Activated T-cell treated with anti-CD3 and anti-CD28 coated beads, Interleukin-2, amount 50 U/mL, for 24 hours (primary cell): ENCODE data around the gene BRAP.
"Not testable (repeated sequence)": the region's sequence is repeated elsewhere in the genome, so short reads cannot be mapped to it uniquely, and the experiment has no call there.

Experiments used
- DNase-seq: peaks from one replicate; pipeline ENCODE4 v3.0.0-alpha.2; 2020
- H3K27ac Mint-ChIP-seq: 2 replicates; pipeline ENCODE4 v1.8.0; 2020; ENCODE audit warnings: mild to moderate bottlenecking, mixed read lengths
- H3K27me3 Mint-ChIP-seq: 2 replicates; pipeline ENCODE4 v1.8.0; 2020; ENCODE audit warnings: mixed read lengths
- H3K36me3 Mint-ChIP-seq: 2 replicates; pipeline ENCODE4 v1.8.0; 2020; ENCODE audit warnings: low read depth, mixed read lengths
- H3K4me1 Mint-ChIP-seq: 2 replicates; pipeline ENCODE4 v1.8.0; 2020; ENCODE audit warnings: low read depth, mixed read lengths
- H3K4me3 Mint-ChIP-seq: 2 replicates; pipeline ENCODE4 v1.8.0; 2020; ENCODE audit warnings: mild to moderate bottlenecking, moderate library complexity, mixed read lengths
- H3K9me3 Mint-ChIP-seq: 2 replicates; pipeline ENCODE4 v1.8.0; 2020; ENCODE audit warnings: mixed read lengths

Gene BRAP

DNA sequence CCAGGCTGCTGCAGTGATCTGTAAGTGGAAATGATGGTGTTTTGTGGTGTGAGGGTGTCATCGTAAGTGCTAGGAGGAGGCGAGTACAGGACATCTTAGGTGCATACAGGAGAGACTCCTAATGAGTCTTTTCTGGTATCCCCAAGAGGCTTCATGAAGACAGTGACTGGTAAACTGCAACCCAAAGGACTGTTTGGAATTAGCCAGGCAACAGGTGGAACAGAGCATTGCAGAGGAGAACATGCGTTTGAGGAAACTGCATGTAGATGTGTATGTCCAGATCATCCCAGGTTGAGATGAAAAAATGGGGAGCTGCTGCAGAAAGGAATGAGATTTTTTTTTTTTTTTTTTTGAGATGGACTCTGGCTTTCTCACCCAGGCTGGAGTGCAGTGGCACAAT lies 5.5 kb upstream of the BRAP start:
- H3K4me3 Mint-ChIP-seq: no peak overlapping the region
- H3K36me3 Mint-ChIP-seq: peaks cover 60% of the 10 kb centered on the region
- no peaks in the 10 kb centered on the region for H3K27me3 Mint-ChIP-seq
- peaks cover 14% of the 10 kb centered on the region for H3K4me1 Mint-ChIP-seq
- no peak overlapping the region for H3K27ac Mint-ChIP-seq
- DNase-seq: no peak
- H3K9me3 Mint-ChIP-seq: no peaks in the 10 kb centered on the region

DNA sequence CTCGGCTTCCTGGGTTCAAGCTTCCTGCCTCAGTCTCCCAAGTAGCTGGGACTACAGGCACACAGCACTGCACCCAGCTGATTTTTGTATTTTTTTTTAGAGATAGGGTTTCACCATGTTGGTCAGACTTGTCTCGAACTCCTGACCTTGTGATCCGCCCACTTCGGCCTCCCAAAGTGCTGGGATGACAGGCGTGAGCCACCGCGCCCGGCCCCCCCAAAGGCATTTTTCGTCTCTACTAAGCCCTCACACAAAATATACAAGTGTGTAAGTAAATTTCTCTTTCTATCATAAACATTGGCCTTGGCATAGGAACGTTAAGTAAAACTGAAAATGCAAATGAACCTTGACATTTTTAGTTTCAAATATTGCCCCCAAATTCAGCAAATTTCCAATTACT lies 2.2 kb upstream of the BRAP start:
- no peak overlapping the region for H3K27ac Mint-ChIP-seq

DNA sequence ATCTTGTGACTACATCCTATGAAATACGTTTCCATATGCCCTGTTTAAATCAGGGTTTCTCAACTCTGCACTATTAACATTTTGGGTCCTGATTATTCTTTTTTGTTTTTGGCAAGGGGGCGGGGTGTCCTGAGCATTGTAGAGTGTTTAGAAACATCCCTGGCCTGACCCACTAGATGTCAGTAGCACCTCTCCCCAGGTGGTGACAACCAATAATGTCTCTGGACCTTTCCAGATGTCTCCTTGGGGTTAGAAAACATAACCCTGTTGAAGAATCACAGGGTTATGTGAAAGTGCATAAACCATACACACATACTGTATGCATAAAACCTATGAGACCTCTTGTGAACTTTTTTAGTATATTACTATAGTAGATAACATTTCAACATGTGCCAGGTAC lies 1.5 kb upstream of the BRAP start:
- peak overlapping the region; percentile 92 for H3K4me3 Mint-ChIP-seq
- DNase-seq: no peak
- H3K4me1 Mint-ChIP-seq: peaks cover 37% of the 10 kb centered on the region
- H3K36me3 Mint-ChIP-seq: peaks cover 45% of the 10 kb centered on the region
- no peaks in the 10 kb centered on the region for H3K9me3 Mint-ChIP-seq
- no peaks in the 10 kb centered on the region for H3K27me3 Mint-ChIP-seq
- peak overlapping the region; percentile 96 for H3K27ac Mint-ChIP-seq

More for the DNA sequence above, 2.2 kb upstream of the BRAP start:
- no peak overlapping the region for H3K4me3 Mint-ChIP-seq
- H3K9me3 Mint-ChIP-seq: no peaks in the 10 kb centered on the region
- peaks cover 35% of the 10 kb centered on the region for H3K4me1 Mint-ChIP-seq
- peaks cover 45% of the 10 kb centered on the region for H3K36me3 Mint-ChIP-seq
- H3K27me3 Mint-ChIP-seq: no peaks in the 10 kb centered on the region
- no peak for DNase-seq

DNA sequence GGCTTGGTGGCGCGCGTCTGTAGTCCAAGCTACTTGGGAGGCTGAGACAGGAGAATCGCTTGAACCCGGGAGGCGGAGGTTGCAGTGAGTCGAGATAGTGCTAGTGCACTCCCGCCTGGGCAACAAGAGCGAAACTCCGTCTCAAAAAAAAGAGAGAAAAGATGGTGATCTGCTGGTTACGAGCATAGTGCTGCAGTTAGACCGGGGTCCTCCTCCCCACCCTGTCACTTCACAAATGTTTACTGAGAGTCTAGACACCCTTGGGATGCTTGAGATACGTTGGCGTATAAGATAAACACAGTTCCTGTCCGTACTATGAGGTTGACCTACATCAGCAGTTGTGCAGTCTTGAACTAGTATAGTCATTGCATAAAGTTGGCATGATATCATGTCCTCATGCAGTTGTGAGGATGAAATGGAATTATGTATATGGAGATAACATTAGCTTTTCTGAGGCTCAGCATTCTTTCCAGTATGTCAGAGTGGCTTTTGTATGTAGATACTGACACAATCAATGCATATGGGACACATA lies 884 bp upstream of the BRAP start:
- H3K27ac Mint-ChIP-seq: peak overlapping the region; percentile 96
- no peaks in the 10 kb centered on the region for H3K9me3 Mint-ChIP-seq
- H3K4me1 Mint-ChIP-seq: peaks cover 37% of the 10 kb centered on the region
- H3K36me3 Mint-ChIP-seq: peaks cover 48% of the 10 kb centered on the region
- no peaks in the 10 kb centered on the region for H3K27me3 Mint-ChIP-seq
- no peak for DNase-seq
- peak overlapping the region; percentile 92 for H3K4me3 Mint-ChIP-seq

DNA sequence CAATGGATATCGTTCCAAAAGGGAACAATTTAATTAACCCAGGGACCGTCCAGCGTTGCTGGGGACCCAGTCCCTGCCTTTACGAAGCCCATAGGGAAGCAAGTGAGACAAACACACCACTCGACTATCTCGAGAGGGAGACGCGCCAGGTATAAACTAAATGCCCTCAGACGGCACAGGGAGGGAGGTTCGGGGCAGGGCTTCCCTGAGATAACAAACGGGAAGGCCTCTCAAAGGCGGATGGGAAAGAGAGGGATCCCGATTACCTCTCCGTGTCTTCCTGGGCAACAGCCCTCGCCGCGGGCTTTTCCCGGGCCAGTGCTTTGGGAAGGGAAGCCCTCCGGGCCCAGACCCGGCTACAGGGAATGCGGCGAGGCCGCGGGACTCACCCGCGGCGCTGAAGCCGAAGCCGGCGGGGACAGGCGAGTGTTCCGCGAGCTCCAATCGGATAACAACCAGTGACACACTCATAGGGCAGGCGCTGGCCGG lies 390 bp downstream of the BRAP start:
- Mint-ChIP-seq H3K4me1 (peaks cover 37% of the 10 kb centered on the region), H3K36me3 (peaks cover 51% of the 10 kb centered on the region), H3K9me3 (no peaks in the 10 kb centered on the region), H3K27me3 (no peaks in the 10 kb centered on the region), H3K27ac (peak overlapping the region; percentile 96), H3K4me3 (peak overlapping the region; percentile 92)
- no peak for DNase-seq

DNA sequence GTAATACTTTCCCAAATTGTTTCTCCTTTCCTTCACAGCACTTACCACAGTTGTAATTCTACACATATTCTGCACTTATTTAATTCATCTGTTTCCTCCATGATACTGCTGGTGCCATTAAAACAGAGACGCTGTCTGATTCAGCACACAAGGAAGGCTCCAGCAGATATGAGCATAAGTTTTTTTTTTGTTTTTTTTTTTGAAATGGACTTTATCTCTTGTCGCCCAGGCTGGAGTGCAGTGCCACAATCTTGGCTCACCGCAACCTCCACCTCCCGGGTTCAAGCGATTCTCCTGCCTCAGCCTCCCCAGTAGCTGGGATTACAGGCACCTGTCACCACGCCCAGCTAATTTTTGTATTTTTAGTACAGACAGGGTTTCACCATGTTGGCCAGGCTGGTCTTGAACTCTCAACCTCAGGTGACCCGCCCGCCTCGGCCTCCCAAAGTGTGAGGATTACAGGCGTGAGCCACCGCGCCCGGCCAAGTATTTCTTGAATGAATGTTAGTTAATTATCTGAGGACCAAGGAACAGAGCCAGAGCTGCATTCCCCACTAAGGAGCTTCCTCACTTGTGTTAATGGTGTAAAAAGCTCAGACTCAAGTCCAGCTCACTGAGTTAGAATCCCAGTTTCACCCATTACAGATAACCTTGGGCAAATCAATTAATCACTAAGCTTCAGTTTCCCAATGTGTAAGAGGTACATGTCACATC lies 1.1 kb downstream of the BRAP start:
- H3K9me3 Mint-ChIP-seq, DNase-seq, H3K27me3 Mint-ChIP-seq: not testable (repeated sequence)
- Mint-ChIP-seq H3K4me3 (peak overlapping the region; percentile 92), H3K4me1 (peaks cover 37% of the 10 kb centered on the region), H3K27ac (peak overlapping the region; percentile 96), H3K36me3 (peaks cover 56% of the 10 kb centered on the region)

DNA sequence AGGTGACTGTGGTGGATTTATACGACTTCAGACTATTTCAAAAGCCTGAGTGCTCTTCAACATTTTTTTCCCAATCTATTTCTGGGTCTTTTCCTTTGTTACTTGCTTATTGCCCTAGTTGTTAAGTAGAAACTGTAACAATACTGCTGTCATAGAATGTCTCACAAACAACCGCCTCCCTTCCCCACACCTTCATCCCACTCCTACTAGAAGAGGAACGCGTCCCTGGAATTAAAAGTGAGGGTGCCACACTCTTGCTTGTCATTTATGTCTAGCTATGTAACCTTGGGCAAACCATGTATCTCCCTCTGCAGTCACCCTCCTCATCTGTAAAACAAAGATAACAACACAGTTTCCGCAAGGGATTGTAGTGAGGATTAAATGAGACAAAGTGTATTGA lies 8.6 kb downstream of the BRAP start:
- Mint-ChIP-seq H3K36me3 (peaks cover 87% of the 10 kb centered on the region), H3K27ac (no peak overlapping the region), H3K9me3 (no peaks in the 10 kb centered on the region), H3K4me3 (no peak overlapping the region), H3K27me3 (no peaks in the 10 kb centered on the region), H3K4me1 (no peaks in the 10 kb centered on the region)
- no peak for DNase-seq

DNA sequence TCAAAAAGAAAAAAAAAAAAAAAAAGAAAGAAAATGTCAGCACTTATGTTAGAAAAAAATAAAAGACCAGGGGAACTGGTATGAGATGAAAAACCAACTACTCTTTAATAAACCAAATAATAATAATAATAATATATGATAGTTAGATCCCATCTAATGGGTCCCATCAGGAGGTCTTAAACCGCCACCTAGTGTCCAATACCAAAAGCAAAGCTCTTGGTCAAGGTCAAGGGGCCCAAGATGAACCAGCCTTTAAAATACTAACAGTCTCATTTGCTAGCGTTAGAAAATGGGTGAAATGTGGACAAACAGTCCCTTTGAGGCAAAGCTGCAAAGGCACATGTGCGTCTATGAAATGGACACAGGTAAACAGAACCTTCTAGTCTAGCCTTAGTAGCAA lies 12.3 kb downstream of the BRAP start:
- H3K27ac Mint-ChIP-seq: no peak overlapping the region
- H3K4me1 Mint-ChIP-seq: no peaks in the 10 kb centered on the region
- DNase-seq: no peak
- H3K27me3 Mint-ChIP-seq: no peaks in the 10 kb centered on the region
- no peaks in the 10 kb centered on the region for H3K9me3 Mint-ChIP-seq
- peaks cover 83% of the 10 kb centered on the region for H3K36me3 Mint-ChIP-seq
- H3K4me3 Mint-ChIP-seq: no peak overlapping the region

DNA sequence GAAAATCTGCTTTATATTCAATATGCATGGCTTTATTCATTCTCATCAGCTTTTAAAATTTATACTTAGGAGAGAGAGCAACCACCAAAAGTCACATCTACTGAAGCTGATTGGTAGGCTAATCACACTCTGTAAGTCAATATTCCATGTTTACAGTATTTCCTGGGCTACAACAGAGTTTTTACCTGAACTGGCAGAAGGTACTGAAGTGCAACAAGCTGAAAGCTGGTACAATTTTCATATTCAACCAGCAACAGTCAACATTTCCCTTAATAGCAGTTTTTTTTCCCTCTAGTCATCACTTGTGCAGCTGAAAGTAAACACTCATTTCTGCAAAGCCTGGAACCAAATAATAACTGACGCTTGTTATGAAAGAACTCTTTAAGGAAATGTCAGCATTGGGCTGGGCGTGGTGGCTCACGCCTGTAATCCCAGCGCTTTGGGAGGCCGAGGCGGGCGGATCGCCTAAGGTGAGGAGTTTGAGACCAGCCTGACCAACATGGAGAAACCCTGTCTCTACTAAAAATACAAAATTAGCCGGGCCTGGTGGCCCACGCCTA lies 12.9 kb downstream of the BRAP start:
- DNase-seq: no peak
- Mint-ChIP-seq H3K27ac (no peak overlapping the region), H3K9me3 (no peaks in the 10 kb centered on the region), H3K27me3 (no peaks in the 10 kb centered on the region), H3K36me3 (peaks cover 82% of the 10 kb centered on the region), H3K4me3 (no peak overlapping the region), H3K4me1 (no peaks in the 10 kb centered on the region)

DNA sequence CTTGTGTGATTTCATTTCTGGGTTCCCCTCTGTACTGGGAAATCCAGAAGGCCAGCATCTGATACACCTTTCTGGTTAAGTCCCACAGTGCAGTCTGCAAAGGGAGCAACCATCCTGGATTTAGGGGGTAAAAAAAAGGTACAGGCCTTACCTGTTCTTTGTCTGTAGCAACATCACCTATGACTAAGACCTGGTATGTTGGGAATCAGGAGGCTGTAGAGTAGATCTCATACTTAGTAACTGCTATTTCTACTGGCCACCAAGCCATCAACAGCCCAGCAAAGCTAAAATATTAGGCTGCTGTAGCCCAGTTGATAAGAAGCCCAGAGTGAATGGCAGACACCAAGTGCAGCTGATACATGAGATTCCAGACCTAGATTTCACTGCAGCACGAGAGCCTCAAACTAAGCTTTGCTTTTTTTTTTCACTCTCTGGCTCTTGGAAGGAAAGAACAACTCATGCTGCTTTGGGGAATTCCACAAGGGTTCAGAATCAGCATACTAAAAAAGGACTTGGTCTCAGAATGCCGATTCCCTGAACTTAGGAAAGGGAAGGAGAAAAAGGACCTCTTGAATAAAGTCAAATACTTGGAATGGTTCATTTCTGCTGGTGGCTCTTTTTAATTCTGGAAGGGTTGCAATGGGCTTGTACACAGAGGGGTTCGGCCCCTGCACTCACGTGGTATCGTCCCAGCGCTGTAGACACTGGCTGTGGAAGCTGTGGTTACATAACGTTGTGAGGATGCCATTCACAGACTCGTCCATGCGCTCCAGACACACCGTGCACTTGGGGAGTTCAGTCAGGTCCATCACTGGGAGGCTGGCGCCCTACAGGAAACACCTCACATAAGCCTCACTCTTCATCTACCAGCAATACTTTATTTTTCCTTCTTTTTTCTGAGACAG lies 20.5 kb downstream of the BRAP start:
- Mint-ChIP-seq H3K4me3 (no peak overlapping the region), H3K9me3 (no peaks in the 10 kb centered on the region), H3K4me1 (peaks cover 6% of the 10 kb centered on the region), H3K36me3 (peaks cover 86% of the 10 kb centered on the region), H3K27ac (peak overlapping the region; percentile 41), H3K27me3 (no peaks in the 10 kb centered on the region)
- no peak for DNase-seq

DNA sequence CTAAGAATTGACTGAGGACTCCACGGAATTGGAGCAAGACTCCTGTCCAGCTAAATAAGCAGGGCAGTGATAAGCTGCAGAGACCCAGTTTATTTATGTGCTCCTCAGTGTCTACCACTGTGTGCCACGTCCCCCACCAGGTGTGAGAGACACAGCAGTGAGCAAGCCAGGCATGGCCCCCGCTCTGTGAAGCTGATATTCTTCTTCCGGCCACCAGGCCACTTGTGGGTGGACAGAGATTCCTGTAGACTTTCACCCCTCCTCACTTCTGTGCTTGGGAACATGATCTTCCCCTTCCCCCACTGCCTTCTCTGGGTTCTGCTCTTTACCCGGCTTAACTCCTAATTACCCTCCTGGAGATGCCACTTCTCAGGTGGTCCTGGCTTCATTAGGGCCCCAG lies 21.3 kb downstream of the BRAP start:
- H3K9me3 Mint-ChIP-seq: no peaks in the 10 kb centered on the region

DNA sequence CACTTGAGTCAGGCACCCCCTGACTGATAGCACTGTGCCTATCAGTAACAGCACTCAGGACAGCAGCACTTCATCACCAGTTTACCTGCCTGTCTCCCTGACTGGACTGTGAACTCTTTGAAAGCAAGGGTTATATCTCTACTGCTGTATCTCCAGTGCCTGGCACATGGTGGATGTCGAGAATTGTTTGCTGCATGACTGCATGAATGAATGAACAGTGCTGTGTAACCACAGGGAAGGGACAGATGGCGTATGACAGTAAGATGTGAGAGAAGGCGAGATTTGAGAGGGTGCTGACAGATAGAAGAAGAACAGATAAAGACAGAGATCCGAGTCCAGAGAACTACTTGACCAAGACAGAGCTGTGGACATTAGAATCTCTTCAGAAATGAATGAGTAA lies 29.7 kb downstream of the BRAP start:
- Mint-ChIP-seq H3K36me3 (peaks cover 78% of the 10 kb centered on the region), H3K9me3 (no peaks in the 10 kb centered on the region), H3K4me3 (no peak overlapping the region), H3K4me1 (no peaks in the 10 kb centered on the region), H3K27me3 (no peaks in the 10 kb centered on the region), H3K27ac (no peak overlapping the region)
- DNase-seq: no peak

More for the DNA sequence above, 21.3 kb downstream of the BRAP start:
- H3K4me3 Mint-ChIP-seq: no peak overlapping the region
- H3K4me1 Mint-ChIP-seq: peaks cover 6% of the 10 kb centered on the region
- H3K27ac Mint-ChIP-seq: no peak overlapping the region
- DNase-seq: no peak
- no peaks in the 10 kb centered on the region for H3K27me3 Mint-ChIP-seq
- peaks cover 86% of the 10 kb centered on the region for H3K36me3 Mint-ChIP-seq

DNA sequence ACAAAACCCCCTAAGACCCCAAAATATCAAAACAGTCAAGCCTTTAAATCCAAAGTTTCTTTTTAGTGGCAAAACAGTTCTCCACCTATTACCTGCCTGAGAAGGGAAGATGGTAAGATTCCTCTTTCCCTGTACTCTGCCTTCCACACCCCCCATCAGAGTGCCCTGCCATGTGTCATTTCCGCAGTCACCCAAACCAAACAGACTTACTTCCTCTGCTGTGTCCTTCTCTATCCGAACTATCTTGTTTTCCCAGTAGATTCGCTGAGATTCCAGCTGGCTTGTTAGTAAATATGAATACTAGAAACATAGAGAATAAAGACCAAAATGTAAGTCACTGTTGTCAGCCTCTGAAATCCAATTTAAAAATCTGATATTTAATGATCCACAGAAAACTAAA lies 30.4 kb downstream of the BRAP start:
- Mint-ChIP-seq H3K36me3 (peaks cover 80% of the 10 kb centered on the region), H3K9me3 (no peaks in the 10 kb centered on the region), H3K27ac (no peak overlapping the region), H3K4me3 (no peak overlapping the region), H3K27me3 (no peaks in the 10 kb centered on the region), H3K4me1 (no peaks in the 10 kb centered on the region)
- no peak for DNase-seq

DNA sequence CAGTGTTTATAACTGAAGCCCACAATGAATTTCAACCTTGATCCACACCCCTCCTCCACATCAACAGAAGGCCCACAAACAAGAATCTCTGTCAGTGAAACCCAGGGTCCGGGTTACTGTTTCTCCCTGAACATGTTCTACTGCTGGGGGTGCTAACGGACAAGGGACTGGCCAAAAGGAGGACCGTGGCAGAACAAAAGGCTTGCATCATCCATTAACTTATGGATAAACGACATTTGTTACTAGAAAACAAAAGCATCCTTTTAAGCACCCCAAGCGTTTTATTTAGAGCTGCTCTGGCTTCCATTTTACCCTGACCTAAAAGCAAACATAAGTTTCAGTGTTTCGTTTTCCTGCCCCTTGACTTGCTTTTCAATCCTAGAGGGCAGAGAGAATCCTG lies 32.2 kb downstream of the BRAP start:
- Mint-ChIP-seq H3K9me3 (no peaks in the 10 kb centered on the region), H3K36me3 (peaks cover 78% of the 10 kb centered on the region), H3K4me3 (no peak overlapping the region), H3K27me3 (no peaks in the 10 kb centered on the region), H3K27ac (no peak overlapping the region), H3K4me1 (no peaks in the 10 kb centered on the region)
- no peak for DNase-seq
